Measurements from ENCODE around the gene SPRED3.
A peak's percentile ranks its signal among the peaks of the same experiment; 100 is the strongest.
"Not testable (repeated sequence)": the region's sequence is repeated elsewhere in the genome, so short reads cannot be mapped to it uniquely, and the experiment has no call there.

The SPRED3 gene

GRCh38 chr19:38388349-38389100, at the start of gene SPRED3:
SPRED3 (plus strand) TSS chr19:38388697; CDS start chr19:38390303, 1,606 bp downstream.
- Mint-ChIP-seq H3K36me3 (ENCODE audit: low read depth) (peaks cover 16% of the 10 kb centered on the region), H3K4me3 (peak within 1 kb of the TSS; percentile 79), H3K27me3 (peaks cover 35% of the 10 kb centered on the region), H3K9me3 (no peaks in the 10 kb centered on the region), H3K4me1 (ENCODE audit: low read depth) (peaks cover 29% of the 10 kb centered on the region), H3K27ac (peak within 1 kb of the TSS; percentile 68)

GRCh38 chr19:38339011-38339410, 49.5 kb upstream of the SPRED3 start:
- H3K4me1 Mint-ChIP-seq (ENCODE audit: low read depth); H3K27ac Mint-ChIP-seq; H3K27me3 Mint-ChIP-seq; H3K36me3 Mint-ChIP-seq (ENCODE audit: low read depth); H3K9me3 Mint-ChIP-seq: not testable (repeated sequence)
- H3K4me3 Mint-ChIP-seq = peak overlapping the region; percentile 21

- Mint-ChIP-seq H3K9me3 (no peaks in the 10 kb centered on the region), H3K36me3 (ENCODE audit: low read depth) (no peaks in the 10 kb centered on the region), H3K4me1 (ENCODE audit: low read depth) (peaks cover 10% of the 10 kb centered on the region), H3K27me3 (no peaks in the 10 kb centered on the region), H3K27ac (peak overlapping the region; percentile 1), H3K4me3 (no peak overlapping the region)
Measured at GRCh38 chr19:38340927-38341326, 47.6 kb upstream of the SPRED3 start.

GRCh38 chr19:38346837-38347236, 41.7 kb upstream of the SPRED3 start:
- H3K4me3 Mint-ChIP-seq = no peak overlapping the region
- no peak overlapping the region for H3K27ac Mint-ChIP-seq
- H3K36me3 Mint-ChIP-seq (ENCODE audit: low read depth) = no peaks in the 10 kb centered on the region
- no peaks in the 10 kb centered on the region for H3K27me3 Mint-ChIP-seq
- H3K9me3 Mint-ChIP-seq = no peaks in the 10 kb centered on the region
- H3K4me1 Mint-ChIP-seq (ENCODE audit: low read depth) = no peaks in the 10 kb centered on the region

GRCh38 chr19:38350883-38351282, 37.6 kb upstream of the SPRED3 start:
- H3K27me3 Mint-ChIP-seq = no peaks in the 10 kb centered on the region
- no peaks in the 10 kb centered on the region for H3K36me3 Mint-ChIP-seq (ENCODE audit: low read depth)
- no peak overlapping the region for H3K4me3 Mint-ChIP-seq
- no peaks in the 10 kb centered on the region for H3K9me3 Mint-ChIP-seq
- no peak overlapping the region for H3K27ac Mint-ChIP-seq
- no peaks in the 10 kb centered on the region for H3K4me1 Mint-ChIP-seq (ENCODE audit: low read depth)

GRCh38 chr19:38351865-38352395, 36.6 kb upstream of the SPRED3 start:
- H3K4me3 Mint-ChIP-seq = no peak overlapping the region
- no peaks in the 10 kb centered on the region for H3K4me1 Mint-ChIP-seq (ENCODE audit: low read depth)
- no peaks in the 10 kb centered on the region for H3K36me3 Mint-ChIP-seq (ENCODE audit: low read depth)
- no peak overlapping the region for H3K27ac Mint-ChIP-seq
- peaks cover 3% of the 10 kb centered on the region for H3K27me3 Mint-ChIP-seq
- H3K9me3 Mint-ChIP-seq = no peaks in the 10 kb centered on the region

GRCh38 chr19:38352611-38353010, 35.9 kb upstream of the SPRED3 start:
- H3K4me1 Mint-ChIP-seq (ENCODE audit: low read depth) = no peaks in the 10 kb centered on the region
- no peak overlapping the region for H3K4me3 Mint-ChIP-seq
- H3K36me3 Mint-ChIP-seq (ENCODE audit: low read depth) = no peaks in the 10 kb centered on the region
- peaks cover 3% of the 10 kb centered on the region for H3K27me3 Mint-ChIP-seq
- no peak overlapping the region for H3K27ac Mint-ChIP-seq
- H3K9me3 Mint-ChIP-seq = no peaks in the 10 kb centered on the region

- peaks cover 16% of the 10 kb centered on the region for H3K27me3 Mint-ChIP-seq
- H3K4me1 Mint-ChIP-seq (ENCODE audit: low read depth) = peaks cover 6% of the 10 kb centered on the region
- H3K4me3 Mint-ChIP-seq = no peak overlapping the region
- H3K9me3 Mint-ChIP-seq = no peaks in the 10 kb centered on the region
- no peaks in the 10 kb centered on the region for H3K36me3 Mint-ChIP-seq (ENCODE audit: low read depth)
- no peak overlapping the region for H3K27ac Mint-ChIP-seq
Measured at GRCh38 chr19:38355728-38356725, 32.5 kb upstream of the SPRED3 start.

- Mint-ChIP-seq H3K9me3 (no peaks in the 10 kb centered on the region), H3K4me3 (no peak overlapping the region), H3K27me3 (peaks cover 21% of the 10 kb centered on the region), H3K27ac (no peak overlapping the region), H3K4me1 (ENCODE audit: low read depth) (peaks cover 14% of the 10 kb centered on the region), H3K36me3 (ENCODE audit: low read depth) (no peaks in the 10 kb centered on the region)
Measured at GRCh38 chr19:38358071-38358470, 30.4 kb upstream of the SPRED3 start.

GRCh38 chr19:38359242-38360021, 29.1 kb upstream of the SPRED3 start:
- Mint-ChIP-seq H3K4me3 (no peak overlapping the region), H3K36me3 (ENCODE audit: low read depth) (no peaks in the 10 kb centered on the region), H3K27me3 (peaks cover 24% of the 10 kb centered on the region), H3K4me1 (ENCODE audit: low read depth) (peaks cover 18% of the 10 kb centered on the region), H3K27ac (no peak overlapping the region), H3K9me3 (no peaks in the 10 kb centered on the region)

- peaks cover 24% of the 10 kb centered on the region for H3K27me3 Mint-ChIP-seq
- H3K4me3 Mint-ChIP-seq = no peak overlapping the region
- no peak overlapping the region for H3K27ac Mint-ChIP-seq
- H3K9me3 Mint-ChIP-seq = no peaks in the 10 kb centered on the region
- H3K36me3 Mint-ChIP-seq (ENCODE audit: low read depth) = no peaks in the 10 kb centered on the region
- H3K4me1 Mint-ChIP-seq (ENCODE audit: low read depth) = peaks cover 18% of the 10 kb centered on the region
Measured at GRCh38 chr19:38360351-38360750, 28.1 kb upstream of the SPRED3 start.

GRCh38 chr19:38360839-38361631, 27.5 kb upstream of the SPRED3 start:
- no peaks in the 10 kb centered on the region for H3K36me3 Mint-ChIP-seq (ENCODE audit: low read depth)
- no peak overlapping the region for H3K27ac Mint-ChIP-seq
- no peaks in the 10 kb centered on the region for H3K9me3 Mint-ChIP-seq
- peaks cover 24% of the 10 kb centered on the region for H3K27me3 Mint-ChIP-seq
- H3K4me1 Mint-ChIP-seq (ENCODE audit: low read depth) = peaks cover 18% of the 10 kb centered on the region
- H3K4me3 Mint-ChIP-seq = peak overlapping the region; percentile 82

- Mint-ChIP-seq H3K9me3 (no peaks in the 10 kb centered on the region), H3K4me1 (ENCODE audit: low read depth) (peaks cover 18% of the 10 kb centered on the region), H3K27me3 (peaks cover 25% of the 10 kb centered on the region), H3K4me3 (peak overlapping the region; percentile 82), H3K36me3 (ENCODE audit: low read depth) (no peaks in the 10 kb centered on the region), H3K27ac (no peak overlapping the region)
Measured at GRCh38 chr19:38361633-38362075, 26.8 kb upstream of the SPRED3 start.

All from stimulated activated naive CD8-positive, alpha-beta T cell treated with anti-CD3 and anti-CD28 coated beads, Interleukin-15, Interleukin-2, amounts not matched to agents 100 ng/mL and 50 ng/mL, for 24 hours (primary cell).